ENCODE measurements around the gene HYOU1. TPM values are rescaled to one million over a fixed set of nuclear protein-coding genes. Genes with fewer than 3 reads are reported as not detected.
"Not testable (repeated sequence)": the region's sequence is repeated elsewhere in the genome, so short reads cannot be mapped to it uniquely, and the experiment has no call there.

Gene HYOU1, protein sequence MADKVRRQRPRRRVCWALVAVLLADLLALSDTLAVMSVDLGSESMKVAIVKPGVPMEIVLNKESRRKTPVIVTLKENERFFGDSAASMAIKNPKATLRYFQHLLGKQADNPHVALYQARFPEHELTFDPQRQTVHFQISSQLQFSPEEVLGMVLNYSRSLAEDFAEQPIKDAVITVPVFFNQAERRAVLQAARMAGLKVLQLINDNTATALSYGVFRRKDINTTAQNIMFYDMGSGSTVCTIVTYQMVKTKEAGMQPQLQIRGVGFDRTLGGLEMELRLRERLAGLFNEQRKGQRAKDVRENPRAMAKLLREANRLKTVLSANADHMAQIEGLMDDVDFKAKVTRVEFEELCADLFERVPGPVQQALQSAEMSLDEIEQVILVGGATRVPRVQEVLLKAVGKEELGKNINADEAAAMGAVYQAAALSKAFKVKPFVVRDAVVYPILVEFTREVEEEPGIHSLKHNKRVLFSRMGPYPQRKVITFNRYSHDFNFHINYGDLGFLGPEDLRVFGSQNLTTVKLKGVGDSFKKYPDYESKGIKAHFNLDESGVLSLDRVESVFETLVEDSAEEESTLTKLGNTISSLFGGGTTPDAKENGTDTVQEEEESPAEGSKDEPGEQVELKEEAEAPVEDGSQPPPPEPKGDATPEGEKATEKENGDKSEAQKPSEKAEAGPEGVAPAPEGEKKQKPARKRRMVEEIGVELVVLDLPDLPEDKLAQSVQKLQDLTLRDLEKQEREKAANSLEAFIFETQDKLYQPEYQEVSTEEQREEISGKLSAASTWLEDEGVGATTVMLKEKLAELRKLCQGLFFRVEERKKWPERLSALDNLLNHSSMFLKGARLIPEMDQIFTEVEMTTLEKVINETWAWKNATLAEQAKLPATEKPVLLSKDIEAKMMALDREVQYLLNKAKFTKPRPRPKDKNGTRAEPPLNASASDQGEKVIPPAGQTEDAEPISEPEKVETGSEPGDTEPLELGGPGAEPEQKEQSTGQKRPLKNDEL
- 118 and 150 TPM in 2 replicates for total RNA-seq

DNA sequence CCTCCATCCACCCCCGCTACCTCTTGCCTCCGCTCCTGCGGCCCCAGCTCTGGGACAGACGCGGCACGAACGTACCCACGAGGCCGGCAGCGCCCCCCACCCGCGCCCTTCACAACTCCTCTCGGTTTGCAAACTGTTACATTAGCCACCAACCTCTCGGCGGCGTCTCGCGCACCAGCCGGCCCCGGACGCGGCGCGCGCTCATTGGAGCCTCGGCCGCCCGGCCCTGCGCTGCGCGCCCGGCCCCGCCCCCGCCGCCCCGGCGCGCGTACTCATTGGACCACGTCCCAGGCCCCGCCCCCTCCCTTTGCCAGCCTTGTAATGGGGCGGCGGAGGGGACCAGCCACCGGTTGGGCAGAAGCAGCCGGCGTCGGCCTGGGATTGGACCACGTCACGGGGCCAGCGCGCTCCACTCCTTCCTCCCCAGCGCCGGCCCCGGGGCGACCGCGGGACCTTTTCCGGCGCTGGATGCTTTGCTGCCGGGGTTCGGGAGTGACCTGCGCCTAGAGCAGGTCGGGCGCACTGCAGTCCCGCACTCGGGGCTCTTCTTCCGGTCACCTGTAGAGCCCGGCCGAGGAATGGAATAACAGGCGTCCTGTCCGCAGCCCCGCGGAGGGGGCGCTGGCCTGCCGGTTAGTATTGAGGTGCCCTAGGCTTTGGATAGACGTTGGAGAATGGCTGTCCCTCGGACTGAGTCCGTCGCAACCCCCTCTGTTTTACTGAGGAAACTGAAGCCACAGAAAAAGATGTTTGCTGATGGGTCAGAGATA lies at the start of gene HYOU1:
Gene HYOU1 (minus strand): TSS at position 206 of the 770 bp plus-strand sequence. CDS start 1,045 bp downstream, outside the sequence.
- peak; percentile 97 to 98 for DNase-seq (ENCODE audit: low read depth in 2 of 2)

- peak in 1 of 2 donors; percentile 42 for DNase-seq (ENCODE audit: low read depth in 2 of 2)
Measured at GRCh38 chr11:119103793-119104192, 46.8 kb upstream of the HYOU1 start.

DNA sequence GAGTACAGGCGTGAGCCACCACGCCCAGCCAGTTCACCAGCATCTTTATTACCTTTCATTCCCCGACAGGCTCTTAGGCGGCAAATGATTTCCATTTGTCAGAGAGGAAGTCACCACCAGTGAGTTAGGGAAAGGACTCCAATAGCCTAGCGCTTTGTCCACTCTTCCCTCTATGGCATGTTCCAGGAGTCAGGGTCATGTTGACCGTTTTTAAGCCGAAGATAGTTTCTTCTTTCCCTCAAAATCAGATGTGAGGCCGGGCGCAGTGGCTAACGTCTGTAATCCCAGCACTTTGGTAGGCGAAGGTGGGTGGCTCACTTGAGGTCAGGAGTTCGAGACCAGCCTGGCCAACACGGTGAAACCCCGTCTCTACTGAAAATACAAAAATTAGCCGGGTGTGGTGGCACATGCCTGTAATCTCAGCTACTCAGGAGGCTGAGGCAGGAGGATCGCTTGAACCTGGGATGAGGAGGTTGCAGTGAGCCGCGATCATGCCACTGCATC lies 46.2 kb upstream of the HYOU1 start:
- not testable (repeated sequence) for DNase-seq (ENCODE audit: low read depth in 2 of 2)

DNA sequence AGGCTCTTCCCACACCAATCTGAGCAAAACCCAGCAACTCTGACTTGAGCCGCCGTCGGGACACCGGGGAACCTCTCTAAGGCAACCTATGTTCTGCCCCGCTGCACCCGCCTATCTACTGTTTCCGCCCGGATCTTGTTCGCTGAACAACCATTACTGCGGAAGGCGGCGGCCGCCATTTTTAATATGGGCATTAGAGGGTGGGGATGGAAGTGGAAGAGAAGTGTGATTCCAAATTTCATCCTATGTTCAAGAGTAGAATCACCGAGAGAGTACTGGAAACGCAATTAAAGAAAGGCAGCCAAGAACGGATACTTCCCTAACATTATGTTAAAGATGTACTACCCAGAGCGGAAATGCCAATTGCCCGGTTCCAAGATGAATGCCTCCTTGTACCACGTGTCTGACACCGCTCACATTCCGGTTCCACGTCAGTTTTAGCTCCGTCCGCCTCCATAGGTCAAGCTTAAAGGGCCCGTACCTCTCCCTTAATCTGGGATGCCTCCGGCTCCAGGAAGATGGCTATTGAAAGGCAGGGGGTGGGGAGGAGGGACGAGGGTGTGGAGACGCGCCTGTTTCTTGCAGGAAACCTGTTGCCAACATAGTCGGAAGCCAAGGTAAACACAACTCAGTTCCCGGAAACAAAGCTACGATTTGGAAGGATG lies 44.9 kb upstream of the HYOU1 start, which contains the start of gene DPAGT1:
Gene DPAGT1 (minus strand): TSS at position 95 of the 665 bp plus-strand sequence. CDS start 198 bp downstream, outside the sequence.
- DNase-seq (ENCODE audit: low read depth in 2 of 2) = peak; percentile 94 to 97

- no peak for DNase-seq (ENCODE audit: low read depth in 2 of 2)
Measured at GRCh38 chr11:119100994-119101758, 44.2 kb upstream of the HYOU1 start.

GRCh38 chr11:119100246-119100970 lies 43.4 kb upstream of the HYOU1 start:
- peak; percentile 58 to 68 for DNase-seq (ENCODE audit: low read depth in 2 of 2)

DNA sequence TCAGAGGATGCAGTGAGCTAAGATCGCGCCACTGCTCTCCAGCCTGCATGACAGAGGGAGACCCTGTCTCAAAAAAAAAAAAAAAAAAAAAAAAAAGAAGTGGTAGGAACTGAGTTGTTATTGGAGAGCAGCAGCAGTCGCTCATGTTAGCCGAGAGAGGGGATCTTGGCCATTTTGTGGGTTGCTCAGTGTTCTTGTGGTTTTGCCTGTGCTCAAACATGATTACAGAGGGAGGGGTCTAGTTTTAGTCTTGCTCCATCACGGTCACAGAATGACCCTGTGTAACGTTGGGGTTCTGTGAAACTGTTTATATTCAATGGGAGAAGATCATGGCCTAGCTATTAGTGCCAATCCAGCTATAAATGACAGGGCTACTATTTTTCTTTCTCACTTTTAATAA lies 42.7 kb upstream of the HYOU1 start:
- no peak for DNase-seq (ENCODE audit: low read depth in 2 of 2)

DNA sequence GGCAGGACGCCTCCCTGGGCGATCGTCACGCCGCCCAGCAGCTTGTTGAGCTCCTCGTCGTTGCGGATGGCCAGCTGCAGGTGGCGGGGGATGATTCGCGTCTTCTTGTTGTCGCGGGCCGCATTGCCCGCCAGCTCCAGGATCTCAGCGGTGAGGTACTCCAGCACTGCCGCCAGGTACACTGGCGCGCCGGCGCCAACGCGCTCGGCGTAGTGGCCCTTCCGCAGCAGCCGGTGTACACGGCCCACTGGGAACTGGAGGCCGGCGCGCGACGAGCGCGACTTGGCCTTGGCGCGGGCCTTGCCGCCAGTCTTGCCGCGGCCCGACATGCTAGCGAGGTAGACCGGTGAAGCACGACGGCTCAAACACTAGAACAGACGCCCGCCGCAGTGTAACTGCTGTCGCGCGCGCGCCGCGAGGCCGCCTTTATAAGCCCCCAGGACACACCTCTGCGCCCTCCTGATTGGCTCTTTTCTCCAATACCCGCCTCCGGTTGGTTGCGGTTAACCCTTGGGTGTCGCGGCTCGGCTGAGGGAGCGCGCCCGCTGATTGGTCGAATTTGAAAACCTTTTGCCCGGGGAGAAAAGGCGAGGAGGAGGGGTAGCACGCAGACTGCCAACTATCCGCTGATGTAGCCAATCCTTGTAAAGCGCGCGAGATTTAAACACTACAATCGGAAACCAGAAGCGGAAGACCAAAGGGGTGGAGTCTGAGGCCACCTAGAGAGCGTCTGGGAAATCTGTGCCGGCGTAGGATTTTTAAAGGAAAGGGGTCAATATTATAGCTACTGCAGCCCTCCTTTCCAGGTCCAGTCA lies 38.3 kb upstream of the HYOU1 start:
- DNase-seq (ENCODE audit: low read depth in 2 of 2) = peak; percentile 100

- DNase-seq (ENCODE audit: low read depth in 2 of 2) = peak; percentile 80 to 94
Measured at GRCh38 chr11:119094816-119095065, 37.7 kb upstream of the HYOU1 start.

DNA sequence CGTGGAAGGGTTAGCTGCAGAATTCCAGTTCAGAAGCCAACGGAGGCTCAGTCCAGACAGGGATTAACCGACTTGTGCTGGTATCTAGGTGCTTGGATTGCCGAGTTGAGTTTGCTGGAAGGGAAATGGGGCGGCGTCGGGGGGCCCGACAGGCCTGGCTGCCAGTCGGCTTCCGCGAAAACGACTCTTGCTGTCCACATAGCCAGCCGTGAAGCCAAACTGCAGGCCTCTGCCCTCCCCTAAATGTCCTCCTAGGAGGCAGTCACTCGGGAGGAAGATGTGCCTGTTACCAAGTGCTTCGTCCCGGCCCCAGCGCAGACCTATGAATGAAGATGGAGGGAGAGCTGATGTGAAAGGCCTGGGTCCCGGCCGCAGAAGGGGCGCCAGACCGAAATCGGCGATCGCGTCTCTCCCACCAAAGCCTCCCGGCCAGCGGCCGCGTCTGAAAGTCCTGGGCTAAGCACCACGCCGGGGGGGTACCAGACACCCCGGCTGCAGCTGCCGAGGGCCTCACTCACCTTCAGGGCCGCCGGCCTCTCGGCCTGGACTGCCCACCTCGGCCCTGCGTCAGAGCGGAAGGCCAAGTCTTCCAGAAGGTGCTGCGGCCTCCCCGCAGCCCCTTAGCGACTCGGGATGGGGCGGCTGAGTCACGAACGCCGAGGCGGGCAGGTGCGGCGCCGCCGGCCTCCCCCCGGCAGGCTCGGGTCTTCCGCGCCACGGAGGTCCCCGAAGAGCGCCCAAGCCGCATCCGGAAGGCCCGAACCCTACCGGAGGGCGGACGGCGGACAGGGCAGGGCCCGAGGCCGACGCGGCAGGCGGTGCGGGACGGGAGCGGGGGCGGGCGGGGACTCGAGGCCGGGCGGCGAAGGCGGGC lies 37.2 kb upstream of the HYOU1 start:
- peak; percentile 45 to 56 for DNase-seq (ENCODE audit: low read depth in 2 of 2)

- peak in 1 of 2 donors; percentile 53 for DNase-seq (ENCODE audit: low read depth in 2 of 2)
Measured at GRCh38 chr11:119092880-119093842, 36.2 kb upstream of the HYOU1 start.

- DNase-seq (ENCODE audit: low read depth in 2 of 2) = no peak
Measured at GRCh38 chr11:119091966-119092879, 35.2 kb upstream of the HYOU1 start.

DNA sequence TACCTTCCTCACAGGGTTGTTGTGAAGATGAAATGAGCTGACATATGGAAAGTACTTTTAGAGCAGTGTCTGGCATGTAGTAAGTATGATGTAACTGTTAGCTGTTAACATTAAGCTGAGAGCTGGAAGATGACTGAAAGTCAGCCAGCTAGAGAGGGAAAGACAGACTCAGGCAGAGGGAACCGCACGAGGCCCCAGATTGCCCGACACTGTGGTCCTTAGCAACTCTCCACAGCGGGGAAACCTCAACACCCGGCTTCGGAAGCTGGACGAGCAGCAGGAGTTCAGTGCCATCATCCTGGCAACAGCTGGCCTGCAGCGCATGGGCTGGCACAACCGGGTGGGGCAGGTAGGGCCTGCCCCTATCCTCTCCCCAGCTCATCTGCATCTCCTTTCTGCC lies 34.2 kb upstream of the HYOU1 start:
- no peak for DNase-seq (ENCODE audit: low read depth in 2 of 2)

GRCh38 chr11:119089319-119089718 lies 32.3 kb upstream of the HYOU1 start:
- no peak for DNase-seq (ENCODE audit: low read depth in 2 of 2)

- no peak for DNase-seq (ENCODE audit: low read depth in 2 of 2)
Measured at GRCh38 chr11:119088406-119088805, 31.4 kb upstream of the HYOU1 start.

All from lung microvascular endothelial cell (primary cell).